Retinal pigment epithelial cell (primary cell): ENCODE measurements around the gene TAB2.
"Not testable (repeated sequence)": the region's sequence is repeated elsewhere in the genome, so short reads cannot be mapped to it uniquely, and the experiment has no call there.

ENCODE experiments used
- DNase-seq: peaks from one replicate; pipeline ENCODE4 v3.0.0-alpha.2; 2010; ENCODE audit warnings: low read depth
- H3K4me3 ChIP-seq: 2 replicates; pipeline ENCODE4 v1.5.1; 2011; ENCODE audit warnings: mild to moderate bottlenecking, low read length, control low read depth, moderate library complexity
- CTCF ChIP-seq: conservative IDR thresholded peaks from 2 replicates; pipeline ENCODE4 v1.5.1; 2011; ENCODE audit warnings: low read depth, low read length, control low read depth, inconsistent platforms

TAB2 gene

GRCh38 chr6:149337320-149337719, 19.8 kb downstream of the TAB2 start:
- no peak overlapping the region for H3K4me3 ChIP-seq
- no peak for DNase-seq
- no peak for TF ChIP-seq CTCF

GRCh38 chr6:149340200-149340599, 22.7 kb downstream of the TAB2 start:
- TF ChIP-seq CTCF = no peak
- no peak for DNase-seq
- H3K4me3 ChIP-seq = no peak overlapping the region

- TF ChIP-seq CTCF = no peak
- DNase-seq = no peak
- H3K4me3 ChIP-seq = no peak overlapping the region
These were observed 25.0 kb downstream of the TAB2 start for GRCh38 chr6:149342525-149342924.

DNA sequence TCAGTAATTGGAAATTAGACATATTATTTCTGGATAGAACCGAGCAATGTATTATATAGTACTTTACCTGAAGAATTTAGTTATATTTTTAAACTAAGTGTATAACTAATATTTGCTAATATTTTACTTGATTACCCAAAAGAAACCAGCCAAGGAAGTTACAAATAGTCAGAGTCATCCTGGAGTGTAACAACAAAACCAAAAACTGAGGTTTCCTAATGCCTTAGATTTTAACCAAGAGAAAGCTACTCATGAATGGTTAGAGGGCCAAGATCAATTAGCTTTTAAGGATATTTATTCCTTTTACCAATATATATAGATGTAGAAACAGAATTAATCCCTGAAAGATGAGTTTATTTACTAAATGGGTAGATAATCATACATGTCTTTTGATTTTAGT, 26.0 kb downstream of the TAB2 start:
- H3K4me3 ChIP-seq = no peak overlapping the region
- no peak for TF ChIP-seq CTCF

GRCh38 chr6:149346078-149346477, 28.6 kb downstream of the TAB2 start:
- DNase-seq = no peak
- H3K4me3 ChIP-seq = no peak overlapping the region
- TF ChIP-seq CTCF = no peak

More for the DNA sequence above, 26.0 kb downstream of the TAB2 start:
- DNase-seq = no peak

- no peak for TF ChIP-seq CTCF
- no peak overlapping the region for H3K4me3 ChIP-seq
- DNase-seq = no peak
These were observed 29.6 kb downstream of the TAB2 start for GRCh38 chr6:149347067-149347466.

DNA sequence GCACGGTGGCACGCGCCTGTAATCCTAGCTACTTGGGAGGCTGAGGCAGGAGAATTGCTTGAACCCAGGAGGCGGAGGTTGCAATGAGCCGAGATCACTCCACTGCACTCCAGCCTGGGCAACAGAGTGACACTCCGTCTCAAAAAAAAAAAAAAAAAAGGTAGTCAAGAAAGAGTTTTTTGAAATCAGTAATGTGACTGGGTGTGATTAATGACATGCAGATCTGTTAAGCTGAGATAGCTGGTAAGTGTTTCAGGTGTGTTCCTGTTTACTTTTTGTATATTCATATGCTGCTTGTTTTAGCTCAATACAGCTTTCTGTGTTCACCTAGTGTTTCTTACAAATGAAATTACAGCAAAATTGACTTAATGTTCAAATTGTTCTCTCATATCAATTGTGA, 31.8 kb downstream of the TAB2 start:
- not testable (repeated sequence) for H3K4me3 ChIP-seq, DNase-seq

DNA sequence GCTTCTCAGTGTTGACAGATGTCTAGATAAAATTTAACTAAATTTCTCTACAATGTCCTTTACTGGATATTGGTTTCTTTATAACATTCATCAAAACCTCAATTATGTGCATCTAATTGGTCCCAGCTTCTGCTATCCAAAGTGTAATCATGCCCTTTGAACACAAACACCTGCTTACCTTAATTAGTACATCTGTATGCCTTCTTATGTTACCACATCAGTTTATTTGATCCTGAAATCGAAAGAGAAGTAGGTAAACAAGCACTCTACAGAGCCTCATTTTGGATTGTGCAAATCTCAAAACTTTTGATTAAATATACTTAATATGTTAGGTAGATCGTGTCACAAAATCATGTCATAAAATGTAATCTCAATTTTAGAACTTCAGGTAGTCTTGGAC, 36.5 kb downstream of the TAB2 start:
- no peak overlapping the region for H3K4me3 ChIP-seq
- DNase-seq = no peak
- no peak for TF ChIP-seq CTCF
